H1 (cell line): Measurements from ENCODE around the gene KIAA1671.

Source experiments
- EP300 ChIP-seq, 2 experiments: IDR thresholded peaks; 1 replicate in 1 of 2; 2 replicates in 1 of 2; pipeline ENCODE4 v1.6.1; 2011 to 2012; ENCODE audit warnings: low read depth in 2 of 2, low read length in 2 of 2, mild to moderate bottlenecking in 2 of 2, borderline replicate concordance in 1 of 2, inconsistent platforms in 1 of 2, moderate library complexity in 1 of 2
- EZH2 ChIP-seq: fragments of 200-600 bp; sonication (generic); IDR thresholded peaks from 2 replicates; pipeline ENCODE4 v1.7.1; 2012; ENCODE audit warnings: low read depth, mild to moderate bottlenecking, moderate library complexity, low read length, inconsistent platforms; ENCODE audit not compliant: severe bottlenecking

- TF ChIP-seq EZH2 (no peak), EP300 (IDR thresholded peaks at IDR 0.05; ENCODE audit: borderline replicate concordance in 1 of 2, low read depth in 2 of 2, low read length in 2 of 2) (no peak)
Observed at GRCh38 chr22:25202290-25202921, 249.9 kb downstream of the KIAA1671 start.
